Lower leg skin (tissue), 3 donors: ENCODE measurements around the gene CDR2.

Experiments used
- POLR2A ChIP-seq, 2 donors: fragments of 450-650 bp; IDR thresholded peaks; one replicate each; pipeline ENCODE4 v1.6.1; 2016 to 2017; ENCODE audit warnings: antibody characterized with exemption in 2 of 2, mild to moderate bottlenecking in 1 of 2, moderate library complexity in 1 of 2
- TF ChIP-seq, protein P1 (sequence below), 3 donors: fragments of 450-650 bp; IDR thresholded peaks; one replicate each; pipeline ENCODE4 v1.5.1; 2016; ENCODE audit warnings: antibody characterized with exemption in 3 of 3, mild to moderate bottlenecking in 3 of 3, moderate library complexity in 2 of 3

DNA sequence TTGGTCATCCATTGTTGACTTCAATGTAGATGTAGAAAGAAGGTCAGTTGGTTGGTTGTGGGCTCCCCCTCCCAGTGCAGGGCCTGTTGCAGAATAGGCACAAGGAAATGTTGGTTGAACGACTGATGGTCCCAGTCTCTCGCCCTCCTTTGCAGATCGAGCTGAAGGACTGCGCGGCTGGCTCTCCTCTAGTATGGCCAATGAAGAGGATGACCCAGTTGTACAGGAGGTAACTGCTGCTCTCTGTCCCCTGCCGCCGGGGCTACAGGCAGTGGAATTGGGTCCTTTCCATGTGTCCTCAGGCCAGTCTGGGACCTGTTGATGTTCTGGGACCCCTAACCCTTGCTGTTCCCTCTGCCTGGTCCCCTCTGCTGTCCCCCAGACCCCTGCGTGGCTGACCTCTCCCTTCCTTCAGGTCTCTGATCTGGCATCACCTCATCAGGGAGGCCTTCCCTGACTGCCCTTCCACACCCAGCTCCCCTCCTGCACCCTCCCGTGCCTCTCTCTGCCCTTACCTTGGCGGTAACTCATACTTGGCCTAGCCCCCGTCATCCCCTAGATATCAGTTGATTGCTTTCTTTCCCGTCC, 71.5 kb downstream of the CDR2 start:
- TF ChIP-seq, protein P1, sequence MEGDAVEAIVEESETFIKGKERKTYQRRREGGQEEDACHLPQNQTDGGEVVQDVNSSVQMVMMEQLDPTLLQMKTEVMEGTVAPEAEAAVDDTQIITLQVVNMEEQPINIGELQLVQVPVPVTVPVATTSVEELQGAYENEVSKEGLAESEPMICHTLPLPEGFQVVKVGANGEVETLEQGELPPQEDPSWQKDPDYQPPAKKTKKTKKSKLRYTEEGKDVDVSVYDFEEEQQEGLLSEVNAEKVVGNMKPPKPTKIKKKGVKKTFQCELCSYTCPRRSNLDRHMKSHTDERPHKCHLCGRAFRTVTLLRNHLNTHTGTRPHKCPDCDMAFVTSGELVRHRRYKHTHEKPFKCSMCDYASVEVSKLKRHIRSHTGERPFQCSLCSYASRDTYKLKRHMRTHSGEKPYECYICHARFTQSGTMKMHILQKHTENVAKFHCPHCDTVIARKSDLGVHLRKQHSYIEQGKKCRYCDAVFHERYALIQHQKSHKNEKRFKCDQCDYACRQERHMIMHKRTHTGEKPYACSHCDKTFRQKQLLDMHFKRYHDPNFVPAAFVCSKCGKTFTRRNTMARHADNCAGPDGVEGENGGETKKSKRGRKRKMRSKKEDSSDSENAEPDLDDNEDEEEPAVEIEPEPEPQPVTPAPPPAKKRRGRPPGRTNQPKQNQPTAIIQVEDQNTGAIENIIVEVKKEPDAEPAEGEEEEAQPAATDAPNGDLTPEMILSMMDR (IDR thresholded peaks at IDR 0.05): no peak
- no peak for TF ChIP-seq POLR2A (IDR thresholded peaks at IDR 0.05)
